CD4-positive, CD25-positive, alpha-beta regulatory T cell (primary cell): ENCODE results near the gene CERS6. TPM values are rescaled to one million over a fixed set of nuclear protein-coding genes. Genes with fewer than 3 reads are reported as not detected.
"Not testable (repeated sequence)": the region's sequence is repeated elsewhere in the genome, so short reads cannot be mapped to it uniquely, and the experiment has no call there.

Source experiments
- ATAC-seq, 2 donors: fragments of 150-1000 bp; cut with Tn5 transposase; one replicate each; pipeline ENCODE4 v1.10.0; 2021; ENCODE audit warnings: low read depth in 2 of 2, moderate number of reproducible peaks in 2 of 2, moderate library complexity in 1 of 2
- DNase-seq, 3 donors: peaks; one replicate each; pipeline versions ENCODE4 v3.0.0 to v3.0.0-alpha.2; 2012 to 2022; ENCODE audit warnings: mixed read lengths in 1 of 3
- H3K27ac ChIP-seq: one replicate; pipeline ENCODE4 v1.7.0; 2013; ENCODE audit warnings: mild to moderate bottlenecking, low read length; ENCODE audit not compliant: insufficient read depth, poor library complexity, severe bottlenecking
- H3K27me3 ChIP-seq: one replicate; pipeline ENCODE4 v1.7.0; 2013; ENCODE audit warnings: low read length; ENCODE audit not compliant: control insufficient read depth, insufficient read depth
- H3K36me3 ChIP-seq: one replicate; pipeline ENCODE4 v1.7.0; 2013; ENCODE audit warnings: mild to moderate bottlenecking, low read length, moderate library complexity; ENCODE audit not compliant: control insufficient read depth, insufficient read depth
- H3K4me1 ChIP-seq: 2 replicates; pipeline ENCODE4 v1.7.0; 2013; ENCODE audit warnings: mild to moderate bottlenecking, low read length; ENCODE audit not compliant: insufficient read depth, control insufficient read depth, poor library complexity, severe bottlenecking
- H3K4me3 ChIP-seq: one replicate; pipeline ENCODE4 v1.7.0; 2013; ENCODE audit warnings: low read depth, mild to moderate bottlenecking, low read length, moderate library complexity
- H3K9me3 ChIP-seq, 2 experiments: 1 replicate in 1 of 2; 2 replicates in 1 of 2; pipeline ENCODE4 v1.7.0; 2013; ENCODE audit warnings: low read length in 2 of 2, mild to moderate bottlenecking in 1 of 2, moderate library complexity in 1 of 2; ENCODE audit not compliant: control insufficient read depth in 2 of 2
- H3K27ac Mint-ChIP-seq, 3 donors: one replicate each; pipeline ENCODE4 v1.8.0; 2020 to 2022; ENCODE audit warnings: mild to moderate bottlenecking in 3 of 3, mixed read lengths in 3 of 3, moderate library complexity in 2 of 3
- H3K27me3 Mint-ChIP-seq: one replicate; pipeline ENCODE4 v1.8.0; 2022; ENCODE audit warnings: mild to moderate bottlenecking, mixed read lengths
- H3K36me3 Mint-ChIP-seq: one replicate; pipeline ENCODE4 v1.8.0; 2020; ENCODE audit warnings: mixed read lengths
- H3K4me1 Mint-ChIP-seq, 4 donors: one replicate each; pipeline ENCODE4 v1.8.0; 2020 to 2022; ENCODE audit warnings: mixed read lengths in 4 of 4, mild to moderate bottlenecking in 1 of 4
- H3K4me3 Mint-ChIP-seq, 4 donors: one replicate each; pipeline ENCODE4 v1.8.0; 2020 to 2022; ENCODE audit warnings: mild to moderate bottlenecking in 4 of 4, mixed read lengths in 4 of 4, moderate library complexity in 3 of 4
- H3K9me3 Mint-ChIP-seq, 7 donors: one replicate each; pipeline ENCODE4 v1.8.0; 2020 to 2022; ENCODE audit warnings: mixed read lengths in 7 of 7, mild to moderate bottlenecking in 3 of 7, moderate library complexity in 2 of 7
- polyA plus RNA-seq, 4 donors: library from polyadenylated mRNA; unstranded; fragments of 300-500 nt; fragmentation: Illumina TruSeq; gene quantifications; one replicate each; pipeline ENCODE4 v1.2.3, GENCODE V29; 2021
- total RNA-seq: library from RNA; stranded (reverse); gene quantifications from one replicate; pipeline ENCODE4 v1.2.3, GENCODE V29; 2022

The CERS6 gene
- total and polyA plus RNA-seq, 5 donors from 2014 or later = 1.3 to 5.3 (median 3.6) TPM

DNA sequence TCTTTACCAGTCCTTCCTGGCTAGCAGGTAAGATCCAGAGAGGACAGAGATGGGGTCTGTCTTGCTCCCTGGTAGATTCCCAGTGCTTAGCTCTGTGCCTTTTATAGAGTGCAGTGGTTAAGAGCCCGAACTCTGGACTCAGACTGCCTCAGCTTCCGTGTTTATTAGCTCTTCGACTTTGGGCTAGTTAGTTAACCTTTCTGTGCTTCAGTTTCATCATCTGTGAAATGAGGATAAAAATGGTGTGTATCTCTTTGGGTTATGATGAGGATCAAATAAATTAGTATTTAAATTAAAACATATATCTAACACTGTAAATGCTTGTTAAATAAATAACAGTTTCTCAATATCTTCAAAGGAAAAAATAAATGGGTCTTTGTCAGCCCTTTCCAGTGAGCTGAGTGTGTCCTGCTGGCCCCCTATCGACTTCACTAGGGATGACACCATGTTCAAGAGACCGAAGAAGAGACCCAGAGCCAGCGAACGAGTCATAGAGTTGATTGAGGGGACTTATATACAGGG lies 38.2 kb downstream of the CERS6 start:
- Histone ChIP-seq H3K36me3 (no peaks in the 10 kb centered on the region), H3K27me3 (no peaks in the 10 kb centered on the region), H3K4me1 (peaks cover 13% of the 10 kb centered on the region), H3K27ac (no peak overlapping the region), H3K4me3 (no peak overlapping the region), H3K9me3 (no peaks in the 10 kb centered on the region)
- Mint-ChIP-seq H3K27me3 (peaks cover 5% of the 10 kb centered on the region), H3K4me3 (no peak overlapping the region), H3K9me3 (peaks cover 0 to 6% (median 0%) of the 10 kb centered on the region in 7 donors), H3K27ac (peak overlapping the region in 1 of 3 donors; percentile 45), H3K4me1 (peaks cover 13 to 37% (median 20%) of the 10 kb centered on the region in 4 donors), H3K36me3 (peaks cover 5% of the 10 kb centered on the region)
- ATAC-seq (no peak), DNase-seq (no peak)

DNA sequence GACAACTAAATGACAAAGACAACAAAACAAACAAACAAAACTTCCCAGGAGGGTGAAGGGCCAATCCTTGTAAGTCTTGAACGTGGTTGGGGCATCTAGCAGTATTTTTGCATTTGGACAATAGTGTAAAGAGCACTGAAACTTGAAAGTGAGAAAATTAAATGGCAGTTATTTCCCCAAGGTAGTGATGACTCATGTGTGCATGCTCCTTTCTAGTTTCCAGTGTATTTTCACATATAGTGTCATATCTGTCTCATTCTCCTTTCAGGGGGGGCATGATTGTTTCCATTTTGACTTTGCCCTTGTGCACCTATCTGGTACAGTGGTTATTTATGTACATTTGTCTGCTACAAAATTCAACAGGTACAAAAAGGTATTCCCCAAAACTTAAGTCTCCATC lies 39.5 kb downstream of the CERS6 start:
- H3K4me3 Mint-ChIP-seq = no peak overlapping the region
- no peak overlapping the region for H3K27ac Mint-ChIP-seq
- peaks cover 0 to 5% (median 0%) of the 10 kb centered on the region in 7 donors for H3K9me3 Mint-ChIP-seq
- Histone ChIP-seq H3K4me1 (peaks cover 5% of the 10 kb centered on the region), H3K27me3 (no peaks in the 10 kb centered on the region), H3K27ac (no peak overlapping the region), H3K9me3 (no peaks in the 10 kb centered on the region), H3K4me3 (no peak overlapping the region), H3K36me3 (no peaks in the 10 kb centered on the region)
- DNase-seq (peak in 1 of 3 donors; percentile 16), ATAC-seq (no peak)
- H3K4me1 Mint-ChIP-seq = peaks cover 3 to 28% (median 14%) of the 10 kb centered on the region in 4 donors
- peaks cover 4% of the 10 kb centered on the region for H3K27me3 Mint-ChIP-seq
- peaks cover 5% of the 10 kb centered on the region for H3K36me3 Mint-ChIP-seq

DNA sequence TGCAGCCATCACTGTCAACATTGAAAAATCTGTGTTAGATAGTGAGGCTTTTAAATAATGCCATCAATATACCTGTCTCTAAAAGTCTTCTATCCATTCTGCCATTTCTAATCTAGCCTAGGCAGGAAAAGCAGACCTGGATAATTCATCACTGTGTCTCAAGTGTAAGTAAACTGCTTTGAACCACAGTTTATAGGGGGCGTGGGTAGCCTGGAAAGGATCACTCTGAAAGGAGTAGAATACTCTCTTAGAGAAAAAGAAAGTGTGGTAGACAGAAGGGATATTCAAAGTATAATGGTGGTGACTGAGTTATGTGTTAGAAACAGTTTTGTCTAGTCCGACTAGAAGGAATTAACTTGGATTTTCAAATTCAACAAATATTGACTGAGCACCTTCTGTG lies 40.8 kb downstream of the CERS6 start:
- no peaks in the 10 kb centered on the region for H3K4me1 ChIP-seq
- peak overlapping the region in 1 of 3 donors; percentile 36 for H3K27ac Mint-ChIP-seq
- no peaks in the 10 kb centered on the region for H3K36me3 ChIP-seq
- DNase-seq = no peak
- peaks cover 4% of the 10 kb centered on the region for H3K27me3 Mint-ChIP-seq
- no peak overlapping the region for H3K4me3 ChIP-seq
- H3K36me3 Mint-ChIP-seq = peaks cover 5% of the 10 kb centered on the region
- peaks cover 0 to 5% (median 0%) of the 10 kb centered on the region in 7 donors for H3K9me3 Mint-ChIP-seq
- H3K27ac ChIP-seq = no peak overlapping the region
- no peaks in the 10 kb centered on the region for H3K9me3 ChIP-seq
- H3K4me1 Mint-ChIP-seq = peaks cover 0 to 16% (median 6%) of the 10 kb centered on the region in 4 donors
- no peak overlapping the region for H3K4me3 Mint-ChIP-seq
- H3K27me3 ChIP-seq = no peaks in the 10 kb centered on the region
- no peak for ATAC-seq

DNA sequence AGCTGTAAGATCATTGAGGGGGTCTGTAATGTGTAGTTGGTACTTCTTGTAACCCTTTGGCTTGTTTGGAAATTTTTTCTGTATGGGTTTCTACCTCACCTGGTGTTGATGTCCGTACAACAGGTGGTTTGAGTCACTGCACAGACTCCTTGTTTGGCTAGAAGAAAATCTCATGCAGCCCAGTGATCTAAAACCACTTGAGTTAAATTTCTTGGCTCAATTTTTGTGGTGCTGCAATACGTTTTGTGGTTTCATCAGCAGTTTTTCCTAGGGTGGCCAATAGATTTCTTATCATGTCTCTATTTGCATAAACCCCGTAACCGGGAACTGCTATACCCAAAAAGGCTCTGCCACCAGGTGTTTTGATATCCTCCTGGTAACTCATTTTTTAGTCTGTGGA lies 43.4 kb downstream of the CERS6 start:
- Mint-ChIP-seq H3K4me1 (peaks cover 0 to 11% (median 2%) of the 10 kb centered on the region in 4 donors), H3K36me3 (no peaks in the 10 kb centered on the region)
- no peak for ATAC-seq

DNA sequence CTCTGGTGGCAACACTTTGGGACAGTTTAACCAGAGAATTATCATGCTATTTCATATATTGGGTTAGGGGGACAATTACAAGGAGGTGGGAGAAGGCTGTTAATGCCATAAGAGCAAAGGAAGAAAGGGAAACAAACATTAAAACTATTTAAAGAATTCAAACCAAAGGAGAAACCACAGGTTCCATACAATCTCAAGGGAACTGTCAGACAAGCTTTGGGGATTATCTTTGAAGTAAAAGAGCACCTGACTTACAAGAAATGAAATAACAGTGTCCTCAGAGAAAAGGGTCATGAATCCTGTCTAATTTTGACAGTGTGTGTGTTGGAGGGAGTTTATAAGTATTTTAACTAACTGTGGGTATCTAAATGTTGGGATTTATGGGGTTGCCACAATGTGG lies 44.4 kb downstream of the CERS6 start:
- Mint-ChIP-seq H3K27me3 (peaks cover 4% of the 10 kb centered on the region), H3K4me3 (no peak overlapping the region), H3K27ac (no peak overlapping the region), H3K36me3 (no peaks in the 10 kb centered on the region), H3K4me1 (peaks cover 0 to 15% (median 2%) of the 10 kb centered on the region in 4 donors), H3K9me3 (peaks cover 0 to 5% (median 2%) of the 10 kb centered on the region in 7 donors)
- ATAC-seq = no peak
- no peak overlapping the region for H3K27ac ChIP-seq
- H3K4me3 ChIP-seq = no peak overlapping the region
- H3K9me3 ChIP-seq = peaks cover 0 to 4% of the 10 kb centered on the region in 2 experiments
- H3K27me3 ChIP-seq = no peaks in the 10 kb centered on the region
- DNase-seq = no peak
- H3K36me3 ChIP-seq = no peaks in the 10 kb centered on the region
- no peaks in the 10 kb centered on the region for H3K4me1 ChIP-seq

More for the DNA sequence above, 43.4 kb downstream of the CERS6 start:
- Mint-ChIP-seq H3K27me3 (peaks cover 4% of the 10 kb centered on the region), H3K27ac (no peak overlapping the region), H3K4me3 (no peak overlapping the region), H3K9me3 (peaks cover 0 to 5% (median 2%) of the 10 kb centered on the region in 7 donors)
- H3K4me1 ChIP-seq = no peaks in the 10 kb centered on the region
- H3K27ac ChIP-seq = no peak overlapping the region
- no peak overlapping the region for H3K4me3 ChIP-seq
- peaks cover 0 to 4% of the 10 kb centered on the region in 2 experiments for H3K9me3 ChIP-seq
- H3K36me3 ChIP-seq = no peaks in the 10 kb centered on the region
- no peak for DNase-seq
- H3K27me3 ChIP-seq = no peaks in the 10 kb centered on the region

DNA sequence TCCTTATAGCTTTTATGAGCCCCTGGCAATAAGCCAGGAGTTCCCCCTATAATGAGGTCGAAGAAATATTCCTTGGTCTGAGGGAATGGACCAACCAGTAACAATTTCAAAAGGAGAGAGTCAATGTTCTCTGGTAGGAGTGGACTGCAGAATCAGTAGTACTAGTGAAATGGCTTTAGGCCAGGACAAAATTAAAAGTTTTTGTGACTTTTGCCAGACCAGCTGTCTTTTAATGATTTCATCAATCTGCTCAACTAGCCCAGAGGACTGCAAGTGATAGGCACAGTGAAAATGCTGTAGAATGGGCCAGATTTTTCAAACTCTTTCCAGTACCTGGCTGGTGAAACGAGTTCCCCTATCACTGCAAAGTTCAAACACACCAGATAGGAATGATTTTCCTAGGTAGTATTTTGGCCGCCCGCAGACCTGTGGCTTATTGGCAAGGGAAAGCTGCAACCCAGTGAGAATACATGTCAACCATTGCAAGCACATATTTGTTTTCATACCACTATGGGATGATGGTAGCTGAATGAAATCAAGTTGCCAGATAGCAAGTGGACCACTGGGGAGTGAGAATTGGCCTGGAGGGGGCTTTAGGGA lies 45.5 kb downstream of the CERS6 start:
- no peaks in the 10 kb centered on the region for H3K36me3 ChIP-seq
- Mint-ChIP-seq H3K36me3 (no peaks in the 10 kb centered on the region), H3K4me1 (peaks cover 0 to 12% (median under 1%) of the 10 kb centered on the region in 4 donors), H3K9me3 (peaks cover 0 to 3% (median 1%) of the 10 kb centered on the region in 7 donors), H3K27me3 (peaks cover 4% of the 10 kb centered on the region), H3K4me3 (no peak overlapping the region), H3K27ac (no peak overlapping the region)
- no peak overlapping the region for H3K4me3 ChIP-seq
- no peak for DNase-seq
- H3K27me3 ChIP-seq = no peaks in the 10 kb centered on the region
- no peak for ATAC-seq
- no peaks in the 10 kb centered on the region for H3K4me1 ChIP-seq
- H3K9me3 ChIP-seq = peaks cover 0 to 4% of the 10 kb centered on the region in 2 experiments
- H3K27ac ChIP-seq = no peak overlapping the region

DNA sequence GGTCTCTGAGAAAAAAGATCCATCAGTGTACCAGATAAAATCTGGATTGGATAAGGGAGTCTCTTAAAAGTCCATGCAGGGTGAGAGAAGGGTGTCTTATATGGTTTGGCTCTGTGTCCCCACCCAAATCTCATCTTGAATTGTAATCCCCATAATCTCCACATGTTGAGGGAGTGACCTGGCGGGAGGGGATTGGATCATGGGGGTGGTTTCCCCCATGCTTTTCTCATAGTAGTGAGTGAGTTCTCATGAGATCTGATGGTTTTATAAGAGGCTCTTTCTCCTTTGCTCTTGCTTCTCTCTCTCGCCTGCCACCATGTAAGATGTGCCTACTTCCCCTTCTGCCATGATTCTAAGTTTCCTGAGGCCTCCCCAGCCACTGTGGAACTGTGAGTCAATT lies 46.8 kb downstream of the CERS6 start:
- not testable (repeated sequence) for H3K36me3 ChIP-seq, H3K9me3 ChIP-seq, H3K27me3 ChIP-seq, H3K4me3 Mint-ChIP-seq, ATAC-seq, H3K4me1 ChIP-seq, H3K4me1 Mint-ChIP-seq, H3K27ac ChIP-seq, DNase-seq, H3K4me3 ChIP-seq, H3K36me3 Mint-ChIP-seq, H3K9me3 Mint-ChIP-seq, H3K27me3 Mint-ChIP-seq
- peak overlapping the region in 1 of 3 donors; percentile 58 for H3K27ac Mint-ChIP-seq

DNA sequence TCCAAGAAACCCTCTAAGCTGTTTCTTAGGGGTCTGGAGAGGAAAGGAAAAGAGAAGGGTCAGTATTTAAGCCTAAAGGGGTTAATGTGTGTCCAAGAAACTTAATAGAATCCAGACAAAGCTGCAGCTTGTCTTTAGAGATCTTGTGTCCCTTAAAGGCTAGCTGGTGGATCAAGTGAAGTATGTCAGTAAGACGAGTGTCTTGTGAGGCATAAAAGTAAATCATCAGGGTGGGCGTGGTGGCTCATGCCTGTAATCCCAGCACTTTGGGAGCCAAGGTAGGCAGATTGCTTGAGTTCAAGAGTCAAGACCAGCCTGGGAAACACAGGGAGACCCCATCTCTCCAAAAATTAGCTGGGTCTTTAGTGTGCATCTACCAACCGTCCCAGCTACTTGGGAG lies 47.8 kb downstream of the CERS6 start:
- peaks cover 0 to 10% (median 0%) of the 10 kb centered on the region in 4 donors for H3K4me1 Mint-ChIP-seq
- peaks cover 0 to 3% (median 1%) of the 10 kb centered on the region in 7 donors for H3K9me3 Mint-ChIP-seq
- Histone ChIP-seq H3K9me3 (peaks cover 0 to 4% of the 10 kb centered on the region in 2 experiments), H3K27ac (no peak overlapping the region), H3K4me3 (no peak overlapping the region), H3K36me3 (no peaks in the 10 kb centered on the region), H3K27me3 (no peaks in the 10 kb centered on the region), H3K4me1 (no peaks in the 10 kb centered on the region)
- no peak for DNase-seq
- no peaks in the 10 kb centered on the region for H3K36me3 Mint-ChIP-seq
- no peak overlapping the region for H3K27ac Mint-ChIP-seq
- H3K4me3 Mint-ChIP-seq = peak overlapping the region in 1 of 4 donors; percentile 12
- no peak for ATAC-seq
- no peaks in the 10 kb centered on the region for H3K27me3 Mint-ChIP-seq
